HG02798 (cell line): Measurements from ENCODE around the gene BEX5.
"Not testable (repeated sequence)": the region's sequence is repeated elsewhere in the genome, so short reads cannot be mapped to it uniquely, and the experiment has no call there.

Source experiments
- ATAC-seq: cut with Tn5 transposase; IDR thresholded peaks from one replicate; pipeline ENCODE4 v1.9.1; 2021; ENCODE audit warnings: mild to moderate bottlenecking; ENCODE audit not compliant: unreplicated experiment, poor library complexity

The BEX5 gene

DNA sequence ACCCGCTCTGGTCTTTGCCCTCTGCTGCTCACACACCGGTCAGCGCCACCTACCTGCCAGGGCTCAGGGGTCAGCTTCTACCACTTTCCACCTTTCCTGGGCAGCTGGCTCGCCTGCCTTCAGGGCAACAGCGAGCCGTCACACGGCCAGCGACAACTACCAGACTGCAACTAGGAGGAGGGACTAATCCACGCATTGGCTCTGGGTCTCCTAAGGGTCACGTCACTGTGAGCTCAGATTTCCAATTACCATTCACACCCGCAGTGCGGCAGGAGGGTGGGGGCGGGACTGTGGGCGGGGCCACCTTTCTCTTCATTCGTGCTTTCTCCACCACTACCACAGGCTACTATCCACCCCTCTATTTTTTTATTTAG is at the start of gene BEX5:
BEX5 (minus strand) TSS at position 172 of the 374 bp plus-strand sequence. CDS start 1,712 bp downstream, outside the sequence.
- peak; percentile 96 for ATAC-seq

DNA sequence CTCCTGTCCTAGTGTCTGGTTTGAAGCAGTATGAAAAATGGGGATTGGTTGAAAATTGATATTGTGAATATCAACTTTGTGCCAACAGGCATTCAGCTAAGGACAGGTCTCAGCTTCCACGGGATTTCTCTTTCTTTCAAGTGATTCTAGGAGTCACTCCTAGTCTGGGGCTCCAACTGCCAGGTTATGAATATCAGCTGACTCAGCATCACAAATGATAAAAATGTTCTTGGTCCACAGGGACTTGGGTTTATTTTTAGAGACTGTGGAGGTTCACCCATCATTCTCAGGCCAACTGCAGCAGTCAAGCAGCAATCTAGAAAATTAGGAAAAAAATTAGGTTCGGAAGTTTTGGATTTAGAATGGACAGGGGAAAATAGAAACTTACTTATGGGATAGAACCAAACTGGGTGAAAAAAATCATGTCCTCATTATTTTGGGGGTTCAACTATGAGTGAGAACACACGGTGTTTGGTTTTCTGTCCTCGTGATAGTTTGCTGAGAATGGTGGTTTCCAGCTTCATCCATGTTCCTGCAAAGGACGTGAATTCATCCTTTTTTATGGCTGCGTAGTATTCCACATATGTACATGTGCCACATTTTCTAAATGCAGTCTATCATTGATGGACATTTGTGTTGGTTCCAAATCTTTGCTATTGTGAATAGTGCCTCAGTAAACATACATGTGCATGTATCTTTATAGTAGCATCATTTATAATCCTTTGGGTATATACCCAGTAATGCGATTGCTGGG is 30.4 kb upstream of the BEX5 start:
- ATAC-seq: no peak

DNA sequence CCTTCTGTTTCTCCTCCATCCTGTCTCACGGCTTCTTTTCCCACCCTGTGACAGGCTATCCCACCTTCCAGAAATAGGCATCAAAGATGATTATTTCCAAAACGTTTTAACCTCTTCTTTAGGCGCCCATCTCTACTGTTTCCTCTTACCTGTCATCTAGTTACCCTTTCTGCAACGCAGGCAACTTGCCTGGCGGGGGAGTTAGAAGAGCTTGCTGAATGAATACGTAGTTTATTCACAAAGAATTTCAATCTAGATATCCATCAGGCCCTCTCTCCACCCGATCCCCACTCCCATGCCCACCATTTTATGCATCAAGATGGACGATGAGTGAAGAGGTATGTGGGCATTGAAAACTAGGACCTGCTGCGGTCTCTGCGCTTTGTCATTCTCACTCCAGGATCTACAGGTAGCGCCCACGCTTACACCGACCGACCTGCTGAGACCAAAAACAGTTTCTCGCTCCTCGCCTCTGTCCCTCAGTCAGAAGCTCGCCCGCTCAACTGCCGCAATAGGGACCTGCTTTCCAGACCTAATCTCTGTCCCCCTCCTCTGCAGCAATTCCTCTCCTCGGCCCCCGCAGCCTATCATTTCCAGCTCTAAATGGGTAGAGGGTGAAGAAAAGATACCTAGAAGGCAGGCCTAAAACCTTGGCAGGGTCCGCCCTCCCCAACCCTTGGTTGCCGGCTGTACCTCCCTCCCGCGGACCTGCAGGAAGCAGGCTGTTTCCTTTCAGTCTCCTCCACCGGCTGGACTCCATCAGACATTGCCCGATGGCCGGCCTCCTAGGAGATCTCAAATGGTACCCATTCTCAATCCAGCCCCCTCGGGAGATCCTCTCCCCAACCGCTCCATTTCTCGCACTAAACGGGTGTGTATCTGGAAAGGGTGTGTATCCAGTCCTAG is 624 bp downstream of the BEX5 start:
- ATAC-seq: peak; percentile 40

DNA sequence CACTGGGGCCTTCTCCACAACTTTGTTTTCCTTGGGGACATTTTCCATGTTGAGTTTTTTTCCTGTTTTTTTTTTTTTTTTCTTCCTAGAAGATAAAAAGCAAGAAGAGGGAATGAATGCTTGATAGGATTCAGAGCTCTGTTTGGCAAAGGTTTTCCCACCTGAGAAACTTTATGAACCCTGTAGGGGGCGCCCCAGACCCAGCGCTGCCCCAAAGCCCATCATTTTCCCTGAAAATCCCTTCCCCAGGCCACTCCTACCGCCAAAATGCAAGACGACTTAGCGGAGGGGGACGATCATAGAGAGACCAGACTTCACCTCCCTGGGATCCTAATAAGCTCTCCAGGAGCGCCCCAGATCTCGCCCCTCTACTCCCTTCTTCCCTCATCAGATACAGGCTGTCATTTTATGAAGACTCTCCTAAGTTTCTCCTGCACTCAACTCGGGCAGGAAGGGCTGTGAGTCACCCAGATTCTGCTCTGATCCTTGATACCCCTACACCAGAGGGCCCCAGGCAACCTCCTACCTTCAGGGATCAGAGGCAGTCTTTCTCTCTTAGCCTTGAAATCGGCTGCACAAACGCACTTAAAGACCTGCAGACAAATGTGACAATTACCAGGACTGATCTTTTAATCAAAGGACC is 1.4 kb downstream of the BEX5 start:
- no peak for ATAC-seq

DNA sequence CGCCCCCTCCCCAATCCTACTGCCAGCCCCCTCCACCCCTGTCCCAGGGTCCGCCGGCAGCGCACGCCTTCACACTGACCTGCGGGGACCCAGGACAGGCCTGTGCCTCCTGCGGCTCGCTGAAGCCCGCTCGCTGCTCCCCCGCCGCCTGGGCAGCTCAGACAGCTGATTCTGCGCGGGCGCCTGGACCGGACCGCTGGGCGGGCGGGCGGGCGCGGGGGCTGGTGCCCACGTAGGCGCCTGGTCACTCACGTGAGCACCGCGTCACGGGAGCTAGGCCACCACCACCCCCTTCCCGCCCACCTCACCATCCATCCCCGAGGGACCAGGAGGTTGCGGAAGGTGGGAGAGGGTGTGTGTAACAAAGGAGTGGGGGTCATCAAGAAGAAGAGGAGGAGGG is 13.5 kb downstream of the BEX5 start, which contains the start of gene TCEAL6:
TCEAL6 (minus strand) TSS at position 208 of the 400 bp plus-strand sequence.
- ATAC-seq: not testable (repeated sequence)

DNA sequence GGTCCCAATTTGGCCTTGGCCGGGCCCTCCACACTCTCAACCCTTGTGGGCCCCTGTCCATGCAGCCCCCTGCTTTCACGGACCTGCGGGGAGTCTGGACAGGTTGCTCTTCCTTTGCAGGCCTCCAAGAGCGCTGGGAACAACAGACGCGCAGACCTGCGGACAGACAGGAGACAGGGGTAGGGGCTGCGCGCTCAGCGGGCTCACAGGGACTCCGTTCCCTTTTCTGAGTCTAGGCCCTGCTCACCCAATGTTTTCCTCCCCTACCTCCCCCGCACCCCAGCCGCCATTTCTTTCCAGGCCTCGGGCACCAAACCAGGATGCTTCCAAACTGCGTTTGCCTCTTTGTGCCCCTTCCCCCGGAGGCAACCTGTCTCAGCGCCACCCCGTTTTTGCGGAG is 14.1 kb downstream of the BEX5 start:
- ATAC-seq: not testable (repeated sequence)

DNA sequence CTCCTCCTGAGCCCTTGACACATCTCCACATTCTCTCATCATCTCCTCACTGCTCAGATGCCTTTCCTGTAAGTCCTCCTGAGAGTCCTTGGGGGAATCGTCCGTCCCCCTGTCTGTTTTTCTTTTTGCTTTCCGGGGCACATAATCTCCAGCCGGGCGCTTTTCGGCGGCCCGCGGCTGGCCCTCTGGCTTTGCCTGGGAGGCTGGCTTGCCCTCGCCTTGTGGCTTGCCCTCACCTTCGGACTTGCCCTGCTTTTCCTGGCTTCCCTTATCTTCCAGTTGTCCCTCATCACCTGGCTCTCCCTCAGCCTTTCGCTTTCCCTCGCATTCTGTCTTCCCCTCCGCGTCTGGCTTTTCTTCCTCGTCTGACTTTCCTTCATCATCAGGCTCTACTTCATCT is 14.9 kb downstream of the BEX5 start:
- not testable (repeated sequence) for ATAC-seq

DNA sequence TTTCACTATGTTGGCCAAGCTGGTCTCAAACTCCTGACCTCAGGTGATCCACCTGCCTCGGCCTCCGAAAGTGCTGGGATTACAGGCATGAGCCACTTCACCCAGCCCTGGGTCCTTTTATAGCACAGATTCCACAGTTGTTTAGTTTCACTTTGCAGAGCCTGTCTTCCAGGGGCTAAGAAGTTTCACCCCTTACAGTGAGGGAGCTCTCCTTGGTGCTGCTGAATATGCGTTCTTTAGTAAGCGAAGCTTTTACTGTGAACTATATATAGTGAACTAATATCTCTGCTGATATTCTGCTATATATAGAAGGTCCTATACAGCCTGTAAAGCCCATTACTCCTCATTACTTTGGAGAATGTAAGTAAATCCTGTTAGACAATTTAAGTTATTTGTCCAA is 17.7 kb downstream of the BEX5 start:
- ATAC-seq: no peak

DNA sequence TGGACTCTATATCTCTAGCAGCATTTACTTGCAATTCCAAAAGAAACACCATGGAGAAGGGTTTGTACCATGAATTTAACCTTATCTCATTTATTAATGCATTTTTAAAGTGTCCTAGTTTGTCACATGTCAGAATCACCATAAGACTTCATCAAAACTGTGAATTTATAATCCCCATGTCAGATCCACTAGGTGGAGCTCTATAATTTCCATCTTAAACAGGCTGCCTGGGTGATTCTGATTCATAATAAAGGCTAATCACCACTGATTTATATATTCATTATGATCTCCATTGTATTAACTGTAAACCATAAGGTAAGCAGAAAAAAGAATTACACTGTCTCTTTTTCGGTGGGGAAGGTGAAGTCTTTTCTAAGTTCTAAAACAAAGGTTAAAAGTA is 26.3 kb downstream of the BEX5 start:
- ATAC-seq: no peak

DNA sequence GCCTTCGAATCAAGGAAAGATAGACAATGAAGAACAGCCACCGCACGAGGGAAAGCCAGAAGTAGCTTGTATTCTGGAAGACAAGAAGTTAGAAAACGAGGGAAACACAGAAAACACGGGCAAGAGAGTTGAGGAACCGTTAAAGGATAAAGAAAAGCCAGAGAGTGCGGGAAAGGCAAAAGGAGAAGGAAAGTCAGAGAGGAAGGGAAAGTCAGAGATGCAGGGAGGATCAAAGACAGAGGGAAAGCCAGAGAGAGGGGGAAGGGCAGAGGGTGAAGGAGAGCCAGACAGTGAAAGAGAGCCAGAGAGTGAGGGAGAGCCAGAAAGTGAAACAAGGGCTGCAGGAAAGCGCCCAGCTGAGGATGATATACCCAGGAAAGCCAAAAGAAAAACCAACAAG is 28.9 kb downstream of the BEX5 start:
- ATAC-seq: no peak

DNA sequence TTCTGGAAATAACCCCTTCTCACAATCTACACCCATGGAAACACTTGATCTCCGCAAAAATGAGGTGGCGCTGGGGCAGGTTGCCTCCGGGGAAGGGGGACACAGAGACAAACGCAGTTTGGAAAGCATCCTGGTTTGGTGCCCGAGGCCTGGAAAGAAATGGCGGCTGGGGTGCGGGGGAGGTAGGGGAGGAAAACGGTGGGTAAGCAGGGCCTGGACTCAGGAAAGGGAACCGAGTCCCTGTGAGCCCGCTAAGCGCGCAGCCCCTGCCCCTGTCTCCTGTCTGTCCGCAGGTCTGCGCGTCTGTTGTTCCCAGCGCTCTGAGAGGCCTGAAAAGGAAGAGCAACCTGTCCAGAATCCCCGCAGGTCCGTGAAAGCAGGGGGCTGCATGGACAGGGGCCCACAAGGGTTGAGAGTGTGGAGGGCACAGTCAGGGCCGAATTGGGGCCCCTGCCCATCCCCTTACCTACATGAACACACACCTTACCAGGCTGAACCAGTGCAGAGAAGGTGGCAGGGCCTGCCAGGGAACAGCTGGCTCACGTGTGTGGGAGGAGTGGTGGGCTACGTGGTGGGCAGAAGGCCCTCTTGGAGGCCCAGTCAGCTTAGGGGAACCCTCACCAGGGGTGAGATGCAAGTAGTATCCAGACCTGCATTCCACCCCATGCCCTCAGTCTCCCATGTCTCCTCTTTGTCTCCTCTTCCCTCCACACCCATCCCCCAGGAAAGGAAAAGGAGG is 29.5 kb downstream of the BEX5 start:
- not testable (repeated sequence) for ATAC-seq

DNA sequence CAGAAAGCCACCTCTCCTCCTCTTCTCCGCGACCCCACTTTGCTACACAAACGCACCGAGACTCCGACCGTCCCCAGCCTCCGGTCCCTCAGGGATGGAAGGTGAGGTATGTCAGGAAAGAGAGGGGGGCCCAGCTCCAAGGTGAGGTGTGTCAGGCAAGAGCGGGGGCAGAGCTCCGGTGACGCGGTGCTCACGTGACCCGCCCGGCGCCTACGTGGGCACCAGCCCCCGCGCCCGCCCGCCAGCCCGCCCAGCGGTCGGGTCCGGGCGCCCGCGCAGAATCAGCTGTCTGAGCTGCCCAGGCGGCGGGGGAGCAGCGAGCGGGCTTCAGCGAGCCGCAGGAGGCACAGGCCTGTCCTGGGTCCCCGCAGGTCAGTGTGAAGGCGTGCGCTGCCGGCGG is 30.3 kb downstream of the BEX5 start, which contains the start of gene TCEAL2:
TCEAL2 (plus strand) TSS at position 244 of the 400 bp plus-strand sequence. CDS start 1,152 bp downstream, outside the sequence.
- ATAC-seq: not testable (repeated sequence)

DNA sequence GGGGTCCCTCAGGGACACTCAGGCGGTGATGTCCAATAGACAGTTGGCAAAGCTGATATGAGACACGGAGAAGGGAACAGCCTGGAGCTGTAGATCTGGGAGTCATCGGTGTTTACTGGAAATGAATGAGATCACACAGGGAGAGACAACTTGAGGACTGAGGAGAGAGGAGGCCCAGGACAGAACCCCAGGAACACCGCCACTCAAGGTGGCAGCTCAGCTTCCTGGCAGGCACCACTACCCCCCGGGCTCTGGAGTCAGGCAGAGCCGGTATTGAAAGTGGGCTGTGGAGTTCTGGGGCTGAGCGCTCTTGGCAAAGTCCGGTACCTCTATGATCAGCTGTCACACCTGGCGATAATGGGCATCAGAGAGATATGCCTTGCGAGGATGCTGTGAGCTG is 30.8 kb downstream of the BEX5 start:
- ATAC-seq: not testable (repeated sequence)

DNA sequence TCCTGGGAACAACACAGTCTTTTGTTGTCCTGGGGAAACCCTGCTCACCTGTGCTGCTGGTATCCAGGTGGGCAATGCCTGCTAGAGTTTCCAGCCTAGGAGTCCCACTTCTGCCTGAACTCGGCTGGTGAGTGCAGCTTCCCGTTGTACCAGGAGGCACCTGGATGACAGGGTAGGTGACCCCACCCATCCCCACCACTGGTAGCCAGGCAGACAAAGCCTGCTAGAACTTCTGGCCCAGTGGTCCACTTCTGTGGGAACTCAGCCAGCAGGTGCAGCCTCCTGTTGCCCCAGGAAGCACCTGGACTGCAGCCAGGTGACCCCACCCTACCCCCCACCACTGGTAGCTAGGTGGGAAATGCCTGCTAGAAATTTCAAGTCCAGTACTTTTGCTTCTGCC is 40.0 kb downstream of the BEX5 start:
- ATAC-seq: no peak

DNA sequence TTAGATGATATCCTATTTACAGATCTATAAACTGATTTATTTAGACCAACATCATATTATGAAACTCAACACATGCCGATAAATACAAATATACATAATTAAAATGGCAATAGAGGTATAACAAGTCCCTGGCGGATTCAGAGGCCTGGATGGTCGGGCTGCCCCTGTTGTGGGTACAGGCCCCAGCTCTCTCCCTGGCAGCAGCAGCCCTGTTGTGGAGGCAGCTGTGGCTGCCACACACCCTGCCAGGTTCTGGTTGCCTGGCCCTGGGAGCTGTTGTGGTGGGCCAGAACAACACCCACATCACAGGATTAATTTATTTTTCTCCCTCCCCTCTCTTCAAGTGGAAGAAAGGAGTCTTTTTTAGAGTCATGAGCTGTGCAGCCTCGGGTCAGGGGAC is 42.4 kb downstream of the BEX5 start:
- no peak for ATAC-seq
